HEK293 (cell line): ENCODE results near the gene HMGN2.

Experiments used
- ZEB2 ChIP-seq: fragments of 450-650 bp; formaldehyde crosslinking; IDR thresholded peaks from 2 replicates; pipeline ENCODE4 v1.5.1; 2016; ENCODE audit warnings: missing biosample characterization, missing genetic modification characterization
- ZNF639 ChIP-seq: fragments of 450-650 bp; formaldehyde crosslinking; IDR thresholded peaks from 2 replicates; pipeline ENCODE4 v1.5.1; 2016; ENCODE audit warnings: missing biosample characterization, missing genetic modification characterization
- ZSCAN30 ChIP-seq: fragments of 450-650 bp; IDR thresholded peaks from 2 replicates; pipeline ENCODE4 v1.5.1; 2018; ENCODE audit warnings: missing biosample characterization, mild to moderate bottlenecking, missing genetic modification characterization, moderate library complexity

- TF ChIP-seq ZSCAN30 (tag by site-specific recombination), result no peak
- TF ChIP-seq ZEB2 (tag by site-specific recombination), result no peak
- TF ChIP-seq ZNF639 (tag by site-specific recombination), result no peak
Measured at GRCh38 chr1:26493938-26494337, 21.7 kb downstream of the HMGN2 start.
